Breast epithelium (tissue), 4 donors: ENCODE data around the gene TSEN15. TPM values are rescaled to one million over a fixed set of nuclear protein-coding genes. Genes with fewer than 3 reads are reported as not detected.

Experiments
- DNase-seq, 2 donors: peaks; one replicate each; pipeline ENCODE4 v3.0.0-alpha.2; 2019; ENCODE audit warnings: low spot score in 2 of 2
- H3K27ac ChIP-seq, 2 donors: fragments of 200-600 bp; sonication (generic) in 1 of 2; one replicate each; pipeline ENCODE4 v1.5.1; 2016 to 2019; ENCODE audit warnings: mild to moderate bottlenecking in 1 of 2
- H3K27me3 ChIP-seq, 2 donors: fragments of 200-600 bp; sonication (generic) in 1 of 2; one replicate each; pipeline versions ENCODE4 v1.5.1 to v1.6.0; 2017 to 2019; ENCODE audit warnings: control low read depth in 1 of 2, mild to moderate bottlenecking in 1 of 2
- H3K36me3 ChIP-seq: fragments of 200-600 bp; one replicate; pipeline ENCODE4 v1.5.1; 2019
- H3K4me1 ChIP-seq, 2 donors: fragments of 200-600 bp; sonication (generic); one replicate each; pipeline ENCODE4 v1.5.1; 2016 to 2019; ENCODE audit warnings: control low read depth in 1 of 2
- H3K4me3 ChIP-seq, 3 donors: fragments of 200-600 bp; sonication (generic); 1 replicate in 2 of 3; 2 replicates in 1 of 3; pipeline ENCODE4 v1.5.1; 2016 to 2019; ENCODE audit warnings: mild to moderate bottlenecking in 3 of 3, moderate library complexity in 2 of 3
- H3K9me3 ChIP-seq, 2 donors: fragments of 200-600 bp; sonication (generic) in 1 of 2; one replicate each; pipeline ENCODE4 v1.5.1; 2016 to 2019; ENCODE audit warnings: control low read depth in 1 of 2
- POLR2A ChIP-seq: fragments of 450-650 bp; IDR thresholded peaks from one replicate; pipeline ENCODE4 v1.6.1; 2016; ENCODE audit warnings: antibody characterized with exemption, mild to moderate bottlenecking, moderate library complexity
- POLR2AphosphoS5 ChIP-seq, 3 donors: sonication (generic); formaldehyde crosslinking; IDR thresholded peaks; one replicate each; pipeline ENCODE4 v1.6.1; 2017; ENCODE audit warnings: antibody characterized with exemption in 3 of 3
- intact Hi-C: fragments of 100-400 bp; cut with DNase I; formaldehyde crosslinking; loops from one replicate; pipeline ENCODE4 v1.15.1; 2023; ENCODE audit warnings: low total_unique reads
- total RNA-seq, 3 donors: library from RNA; depleted of rRNA; stranded (reverse); fragments of >200 nt; gene quantifications; one replicate each; pipeline ENCODE4 v1.1.0, GENCODE V29; 2016
- TF ChIP-seq, protein P1 (sequence below), 3 donors: fragments of 450-650 bp; IDR thresholded peaks; one replicate each; pipeline ENCODE4 v1.5.1; 2016 to 2017; ENCODE audit warnings: antibody characterized with exemption in 3 of 3, mild to moderate bottlenecking in 3 of 3, moderate library complexity in 3 of 3

TSEN15 gene
- total RNA-seq, 3 donors from 2014 or later, result 18.9 to 25.0 (median 23.6) TPM

DNA sequence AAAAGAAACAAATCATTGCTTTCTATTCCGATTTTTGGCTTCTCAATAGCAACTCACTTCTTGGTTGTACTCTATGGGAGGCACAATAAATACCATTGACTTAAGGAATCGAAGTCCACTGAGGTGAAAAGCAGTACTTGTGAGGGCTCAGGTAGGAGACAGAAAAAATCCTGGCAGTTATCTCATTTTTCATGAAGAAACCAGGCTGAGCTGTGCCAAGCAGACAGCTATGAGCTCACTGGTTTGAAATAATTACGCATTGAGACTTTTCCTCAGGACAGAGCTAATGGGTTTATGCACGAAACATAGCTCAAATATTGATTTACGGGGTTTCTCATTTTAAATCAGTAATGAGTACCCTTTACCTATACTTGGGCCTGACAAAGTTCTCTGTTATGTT lies 32.5 kb upstream of the TSEN15 start:
- no peak for DNase-seq
- intact Hi-C loops, result no loop called here
- no peaks in the 10 kb centered on the region for H3K27me3 ChIP-seq
- H3K4me1 ChIP-seq, result no peaks in the 10 kb centered on the region
- no peak overlapping the region for H3K4me3 ChIP-seq
- H3K36me3 ChIP-seq, result no peaks in the 10 kb centered on the region
- no peaks in the 10 kb centered on the region for H3K9me3 ChIP-seq
- H3K27ac ChIP-seq, result no peak overlapping the region
- TF ChIP-seq POLR2AphosphoS5 (IDR thresholded peaks at IDR 0.05), result no peak
- TF ChIP-seq, protein P1, sequence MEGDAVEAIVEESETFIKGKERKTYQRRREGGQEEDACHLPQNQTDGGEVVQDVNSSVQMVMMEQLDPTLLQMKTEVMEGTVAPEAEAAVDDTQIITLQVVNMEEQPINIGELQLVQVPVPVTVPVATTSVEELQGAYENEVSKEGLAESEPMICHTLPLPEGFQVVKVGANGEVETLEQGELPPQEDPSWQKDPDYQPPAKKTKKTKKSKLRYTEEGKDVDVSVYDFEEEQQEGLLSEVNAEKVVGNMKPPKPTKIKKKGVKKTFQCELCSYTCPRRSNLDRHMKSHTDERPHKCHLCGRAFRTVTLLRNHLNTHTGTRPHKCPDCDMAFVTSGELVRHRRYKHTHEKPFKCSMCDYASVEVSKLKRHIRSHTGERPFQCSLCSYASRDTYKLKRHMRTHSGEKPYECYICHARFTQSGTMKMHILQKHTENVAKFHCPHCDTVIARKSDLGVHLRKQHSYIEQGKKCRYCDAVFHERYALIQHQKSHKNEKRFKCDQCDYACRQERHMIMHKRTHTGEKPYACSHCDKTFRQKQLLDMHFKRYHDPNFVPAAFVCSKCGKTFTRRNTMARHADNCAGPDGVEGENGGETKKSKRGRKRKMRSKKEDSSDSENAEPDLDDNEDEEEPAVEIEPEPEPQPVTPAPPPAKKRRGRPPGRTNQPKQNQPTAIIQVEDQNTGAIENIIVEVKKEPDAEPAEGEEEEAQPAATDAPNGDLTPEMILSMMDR (IDR thresholded peaks at IDR 0.05), result no peak
- TF ChIP-seq POLR2A, result no peak

DNA sequence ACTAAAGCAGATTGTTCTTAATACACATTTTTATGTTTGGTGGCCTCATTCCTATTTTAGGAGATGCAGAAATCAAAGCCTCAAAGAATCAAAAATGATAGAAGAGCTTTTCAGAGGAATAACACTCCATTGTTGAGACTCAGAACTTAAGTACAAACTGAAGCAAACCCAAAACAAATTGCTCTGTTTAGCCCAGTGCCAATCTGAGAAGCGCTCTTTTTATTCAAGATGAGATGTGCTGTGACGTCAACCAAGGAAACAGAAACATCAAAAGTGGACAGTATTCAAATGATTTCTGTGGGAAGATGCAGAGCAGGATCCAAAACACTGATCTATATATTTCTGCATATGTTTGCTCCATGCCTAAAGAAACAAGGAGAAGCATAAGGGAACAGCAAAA lies 32.0 kb upstream of the TSEN15 start:
- Histone ChIP-seq H3K27ac (no peak overlapping the region), H3K27me3 (no peaks in the 10 kb centered on the region), H3K4me1 (no peaks in the 10 kb centered on the region), H3K36me3 (no peaks in the 10 kb centered on the region), H3K9me3 (no peaks in the 10 kb centered on the region), H3K4me3 (no peak overlapping the region)
- TF ChIP-seq POLR2AphosphoS5 (IDR thresholded peaks at IDR 0.05) (no peak), POLR2A (no peak)
- TF ChIP-seq, protein P1 (IDR thresholded peaks at IDR 0.05), result no peak
- intact Hi-C loops, result no loop called here
- no peak for DNase-seq

DNA sequence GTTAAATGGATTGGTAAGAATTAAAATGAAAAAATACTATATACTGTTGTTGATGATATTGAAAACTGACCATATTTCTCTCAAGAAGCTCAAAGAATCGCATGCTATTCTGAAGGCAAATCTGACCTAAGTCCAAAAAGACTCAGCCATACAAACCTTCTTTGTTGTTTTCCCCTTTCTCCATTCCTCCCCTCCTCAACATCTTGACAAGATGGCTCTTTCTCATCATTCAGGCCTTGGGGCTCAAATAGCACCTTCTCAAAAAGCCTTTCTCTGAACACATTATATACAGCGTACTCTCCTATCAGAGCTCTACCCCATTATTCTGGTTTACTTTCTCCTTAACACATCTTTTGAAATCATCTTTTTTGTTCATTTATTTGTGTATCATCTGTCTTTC lies 31.2 kb upstream of the TSEN15 start:
- DNase-seq, result no peak
- intact Hi-C loops, result no loop called here
- H3K9me3 ChIP-seq, result no peaks in the 10 kb centered on the region
- no peak overlapping the region for H3K4me3 ChIP-seq
- TF ChIP-seq, protein P1 (IDR thresholded peaks at IDR 0.05), result no peak
- TF ChIP-seq POLR2AphosphoS5 (IDR thresholded peaks at IDR 0.05) (no peak), POLR2A (no peak)
- no peaks in the 10 kb centered on the region for H3K36me3 ChIP-seq
- H3K4me1 ChIP-seq, result no peaks in the 10 kb centered on the region
- H3K27me3 ChIP-seq, result no peaks in the 10 kb centered on the region
- no peak overlapping the region for H3K27ac ChIP-seq

- H3K36me3 ChIP-seq, result no peaks in the 10 kb centered on the region
- no peaks in the 10 kb centered on the region for H3K27me3 ChIP-seq
- DNase-seq, result no peak
- intact Hi-C loops, result no loop called here
- TF ChIP-seq POLR2A (no peak), POLR2AphosphoS5 (IDR thresholded peaks at IDR 0.05) (no peak)
- TF ChIP-seq, protein P1 (IDR thresholded peaks at IDR 0.05), result no peak
- H3K9me3 ChIP-seq, result no peaks in the 10 kb centered on the region
- no peak overlapping the region for H3K4me3 ChIP-seq
- H3K4me1 ChIP-seq, result no peaks in the 10 kb centered on the region
- H3K27ac ChIP-seq, result no peak overlapping the region
Observed at GRCh38 chr1:184020855-184021254, 30.7 kb upstream of the TSEN15 start.

GRCh38 chr1:184021728-184022127 lies 29.8 kb upstream of the TSEN15 start:
- TF ChIP-seq, protein P1 (IDR thresholded peaks at IDR 0.05), result no peak
- TF ChIP-seq POLR2A (no peak), POLR2AphosphoS5 (IDR thresholded peaks at IDR 0.05) (no peak)
- H3K9me3 ChIP-seq, result no peaks in the 10 kb centered on the region
- no peaks in the 10 kb centered on the region for H3K4me1 ChIP-seq
- H3K4me3 ChIP-seq, result no peak overlapping the region
- DNase-seq, result no peak
- H3K27me3 ChIP-seq, result no peaks in the 10 kb centered on the region
- intact Hi-C loops, result no loop called here
- no peaks in the 10 kb centered on the region for H3K36me3 ChIP-seq
- no peak overlapping the region for H3K27ac ChIP-seq
